Measurements from ENCODE around the gene JADE1.

DNA sequence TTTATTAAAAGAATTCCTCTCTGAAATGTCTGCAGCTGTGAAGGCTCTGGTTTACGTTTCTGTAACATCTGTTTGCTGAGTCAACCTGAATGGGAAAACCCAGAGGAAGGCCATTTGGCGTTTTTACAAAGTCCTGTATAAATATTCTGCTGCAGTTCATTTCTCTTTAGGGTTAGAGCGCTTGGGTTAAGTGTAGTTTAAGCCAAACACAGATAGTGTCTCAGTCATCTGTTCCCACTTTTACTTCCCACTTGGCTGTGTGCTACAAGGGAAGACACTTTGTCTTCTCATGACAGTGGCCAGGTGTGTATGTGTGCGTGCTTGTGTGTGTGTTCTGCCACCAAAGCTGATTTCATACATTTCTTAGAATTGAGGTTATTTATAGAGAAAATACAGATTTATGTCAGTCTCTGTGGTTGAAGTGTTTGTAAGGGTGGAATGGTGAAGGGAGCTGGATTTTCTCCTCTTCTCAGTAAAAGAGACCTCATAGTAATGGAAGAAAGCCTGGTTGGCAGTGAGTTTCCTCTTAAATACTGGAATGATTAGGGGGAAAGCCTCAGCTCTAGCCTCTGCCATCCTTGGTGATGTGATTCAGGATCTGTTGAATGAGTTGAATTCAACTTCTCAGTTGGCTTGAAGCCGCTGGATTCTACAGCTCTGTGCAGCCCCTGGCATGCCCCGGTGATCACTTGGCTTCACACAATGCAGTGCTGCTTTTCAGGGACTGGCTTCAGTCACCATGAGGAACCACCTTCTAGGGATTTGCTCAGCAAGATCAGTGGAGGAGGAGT is 50.6 kb downstream of the JADE1 start:
- no peak for TF ChIP-seq CTCF (conservative IDR thresholded peaks at IDR 0.05 in 1 of 2, IDR thresholded peaks at IDR 0.05 in 1 of 2; ENCODE audit: extremely low read depth in 1 of 2, insufficient read depth in 1 of 2, low read depth in 1 of 2, low read length in 2 of 2)
- no peak for TF ChIP-seq EZH2 (IDR thresholded peaks at IDR 0.05; ENCODE audit: borderline replicate concordance, low read length)

All from mammary epithelial cell (primary cell).